Thyroid gland (tissue), 4 donors: ENCODE results near the gene MPHOSPH6. TPM values are rescaled to one million over a fixed set of nuclear protein-coding genes. Genes with fewer than 3 reads are reported as not detected.
"Not testable (repeated sequence)": the region's sequence is repeated elsewhere in the genome, so short reads cannot be mapped to it uniquely, and the experiment has no call there.

Experiments
- DNase-seq, 2 donors: peaks; one replicate each; pipeline ENCODE4 v3.0.0-alpha.2; 2019
- H3K27ac ChIP-seq, 3 donors: fragments of 200-600 bp; sonication (generic); 1 replicate in 2 of 3; 2 replicates in 1 of 3; pipeline ENCODE4 v1.5.1; 2016 to 2019; ENCODE audit warnings: mild to moderate bottlenecking in 1 of 3, moderate library complexity in 1 of 3
- H3K27me3 ChIP-seq: fragments of 200-600 bp; sonication (generic); one replicate; pipeline ENCODE4 v1.5.1; 2019
- H3K36me3 ChIP-seq, 2 donors: fragments of 200-600 bp; sonication (generic); one replicate each; pipeline ENCODE4 v1.5.1; 2016 to 2019
- H3K4me1 ChIP-seq, 2 donors: fragments of 200-600 bp; sonication (generic); one replicate each; pipeline ENCODE4 v1.5.1; 2017 to 2019
- H3K4me3 ChIP-seq, 3 donors: fragments of 200-600 bp; sonication (generic); replicated peaks in 1 of 3; 1 replicate in 2 of 3; 2 replicates in 1 of 3; pipeline ENCODE4 v1.5.1; 2016; ENCODE audit warnings: mild to moderate bottlenecking in 1 of 3
- H3K9me3 ChIP-seq: fragments of 200-600 bp; sonication (generic); one replicate; pipeline ENCODE4 v1.5.1; 2017
- CTCF ChIP-seq, 6 experiments: fragments of 200-600 bp in 3 of 6; fragments of 450-650 bp in 3 of 6; sonication (generic) in 3 of 6; IDR thresholded peaks; one replicate each; pipeline ENCODE4 v1.5.1; 2016 to 2019; ENCODE audit warnings: antibody characterized with exemption in 6 of 6, mild to moderate bottlenecking in 2 of 6, inconsistent platforms in 1 of 6, moderate library complexity in 1 of 6
- POLR2A ChIP-seq, 2 donors: fragments of 450-650 bp; IDR thresholded peaks; one replicate each; pipeline ENCODE4 v1.6.1; 2017; ENCODE audit warnings: antibody characterized with exemption in 2 of 2, mild to moderate bottlenecking in 2 of 2, moderate library complexity in 1 of 2
- WGBS, 2 donors: methylation state at CpG; one replicate each; pipeline ENCODE4 v1.1.5; 2017; 5-methylcytosine and 5-hydroxymethylcytosine counted together
- intact Hi-C: fragments of 100-400 bp; cut with DNase I; formaldehyde crosslinking; loops from one replicate; pipeline ENCODE4 v1.15.1; 2023
- total RNA-seq, 4 donors: library from RNA; depleted of rRNA; stranded (reverse); fragments of >200 nt; gene quantifications; one replicate each; pipeline ENCODE4 v1.2.3, GENCODE V29; 2016

MPHOSPH6 gene
- total RNA-seq, 4 donors from 2014 or later, result 29.1 to 41.0 (median 34.3) TPM

- H3K36me3 ChIP-seq, result peaks cover 0 to 7% of the 10 kb centered on the region in 2 donors
- H3K27me3 ChIP-seq, result no peaks in the 10 kb centered on the region
- H3K27ac ChIP-seq, result no peak overlapping the region
- no peak overlapping the region for H3K4me3 ChIP-seq
- H3K9me3 ChIP-seq, result no peaks in the 10 kb centered on the region
- no peaks in the 10 kb centered on the region for H3K4me1 ChIP-seq
- WGBS, 2 donors, result 98 to 100% methylated on average over 5 of the region's 5 CpGs
- no peak for TF ChIP-seq CTCF (IDR thresholded peaks at IDR 0.05)
- no peak for TF ChIP-seq POLR2A (IDR thresholded peaks at IDR 0.05)
- no peak for DNase-seq
- intact Hi-C loops, result no loop called here
Observed at GRCh38 chr16:82147546-82147945, 22.5 kb downstream of the MPHOSPH6 start.

GRCh38 chr16:82146957-82147356 lies 23.1 kb downstream of the MPHOSPH6 start:
- 93 to 97% methylated on average over 5 of the region's 5 CpGs for WGBS, 2 donors
- Histone ChIP-seq H3K36me3 (peaks cover 0 to 7% of the 10 kb centered on the region in 2 donors), H3K4me3 (no peak overlapping the region), H3K27ac (no peak overlapping the region), H3K9me3 (no peaks in the 10 kb centered on the region), H3K27me3 (no peaks in the 10 kb centered on the region), H3K4me1 (no peaks in the 10 kb centered on the region)
- intact Hi-C loops, result no loop called here
- TF ChIP-seq CTCF (IDR thresholded peaks at IDR 0.05) (no peak), POLR2A (IDR thresholded peaks at IDR 0.05) (no peak)
- DNase-seq, result no peak

- no peaks in the 10 kb centered on the region for H3K9me3 ChIP-seq
- H3K27me3 ChIP-seq, result no peaks in the 10 kb centered on the region
- no peaks in the 10 kb centered on the region for H3K4me1 ChIP-seq
- no peak for TF ChIP-seq POLR2A (IDR thresholded peaks at IDR 0.05)
- no peak for TF ChIP-seq CTCF (IDR thresholded peaks at IDR 0.05)
- H3K36me3 ChIP-seq, result peaks cover 0 to 7% of the 10 kb centered on the region in 2 donors
- 63 to 93% methylated on average over 3 of the region's 3 CpGs for WGBS, 2 donors
- no peak for DNase-seq
- intact Hi-C loops, result no loop called here
- H3K27ac ChIP-seq, result no peak overlapping the region
- H3K4me3 ChIP-seq, result no peak overlapping the region
Observed at GRCh38 chr16:82146556-82146955, 23.5 kb downstream of the MPHOSPH6 start.

GRCh38 chr16:82139286-82139571 lies 30.8 kb downstream of the MPHOSPH6 start:
- H3K9me3 ChIP-seq, H3K27ac ChIP-seq, intact Hi-C loops, H3K4me1 ChIP-seq, H3K4me3 ChIP-seq, H3K27me3 ChIP-seq, H3K36me3 ChIP-seq, DNase-seq: not testable (repeated sequence)
- 77 to 83% methylated on average over 19 of the region's 19 CpGs for WGBS, 2 donors

- H3K9me3 ChIP-seq, result no peaks in the 10 kb centered on the region
- TF ChIP-seq POLR2A (IDR thresholded peaks at IDR 0.05), result no peak
- no peak for TF ChIP-seq CTCF (IDR thresholded peaks at IDR 0.05)
- no peak overlapping the region for H3K4me3 ChIP-seq
- H3K27ac ChIP-seq, result no peak overlapping the region
- WGBS, 2 donors, result 89 to 94% methylated on average over 15 of the region's 15 CpGs
- H3K4me1 ChIP-seq, result no peaks in the 10 kb centered on the region
- no peaks in the 10 kb centered on the region for H3K27me3 ChIP-seq
- intact Hi-C loops, result no loop called here
- no peak for DNase-seq
- H3K36me3 ChIP-seq, result no peaks in the 10 kb centered on the region
Observed at GRCh38 chr16:82138478-82139285, 31.3 kb downstream of the MPHOSPH6 start.
